K562 (cell line): ENCODE data around the gene KCNQ5. TPM values are rescaled to one million over a fixed set of nuclear protein-coding genes. Genes with fewer than 3 reads are reported as not detected.

Experiments used
- ELF2 ChIP-seq: fragments of 250-450 bp; sonication (Bioruptor Pico); IDR thresholded peaks from 2 replicates; pipeline ENCODE4 v1.5.0; 2021; ENCODE audit warnings: mild to moderate bottlenecking
- HDAC6 ChIP-seq: IDR thresholded peaks from 2 replicates; pipeline ENCODE4 v1.6.1; 2012; ENCODE audit warnings: low read depth, mild to moderate bottlenecking, control low read depth, inconsistent platforms, low read length, moderate library complexity
- NCOA6 ChIP-seq: fragments of 450-650 bp; IDR thresholded peaks from 2 replicates; pipeline ENCODE4 v1.6.1; 2017; ENCODE audit warnings: mild to moderate bottlenecking
- NFIC ChIP-seq: fragments of 450-650 bp; IDR thresholded peaks from 2 replicates; pipeline ENCODE4 v1.6.1; 2017; ENCODE audit warnings: mild to moderate bottlenecking, inconsistent platforms
- ZBED1 ChIP-seq: IDR thresholded peaks from 2 replicates; pipeline ENCODE4 v1.6.1; 2014
- ZSCAN29 ChIP-seq: fragments of 450-650 bp; IDR thresholded peaks from 2 replicates; pipeline ENCODE4 v1.6.1; 2017
- polyA plus RNA-seq, 8 experiments: library from polyadenylated mRNA; depleted of rRNA in 4 of 8; stranded (reverse) in 5 of 8; unstranded in 3 of 8; fragments of >200 nt; fragmentation: Nextera tagmentation in 2 of 8; fragmentation: Illumina TruSeq in 1 of 8; extraction: Ambion mirVana in 2 of 8; extraction: Trizol in 1 of 8; gene quantifications; 2 replicates each; pipeline versions ENCODE4 v1.2.1 to v1.2.3, GENCODE V29; 2011 to 2014; ENCODE audit warnings: inconsistent platforms in 1 of 8, missing spikeins in 1 of 8
- total RNA-seq, 7 experiments: library from RNA; depleted of rRNA in 6 of 7; stranded (reverse); fragments of >200 nt in 6 of 7; fragmentation: Illumina TruSeq in 2 of 7; extraction: Trizol in 2 of 7; gene quantifications; 2 replicates each; pipeline versions ENCODE4 v1.2.1 to v1.2.3, GENCODE V29; 2011 to 2021; ENCODE audit warnings: low replicate concordance in 1 of 7
- TF ChIP-seq, protein P1 (sequence below): fragments of 450-650 bp; IDR thresholded peaks from 2 replicates; pipeline ENCODE4 v1.6.1; 2016; ENCODE audit warnings: borderline replicate concordance
- TF ChIP-seq, protein P2 (sequence below): sonication (generic); formaldehyde crosslinking; IDR thresholded peaks from 2 replicates; pipeline ENCODE4 v1.8.1; 2023; ENCODE audit warnings: mild to moderate bottlenecking, missing genetic modification reagents
- TF ChIP-seq, protein P3 (sequence below): fragments of 450-650 bp; formaldehyde crosslinking; conservative IDR thresholded peaks from 2 replicates; pipeline ENCODE4 v1.4.0; 2022; ENCODE audit warnings: mild to moderate bottlenecking, missing genetic modification characterization
- TF ChIP-seq, protein P4 (sequence below): sonication (generic); formaldehyde crosslinking; IDR thresholded peaks from 2 replicates; pipeline ENCODE4 v1.8.1; 2022; ENCODE audit warnings: missing genetic modification reagents
- TF ChIP-seq, protein P5 (sequence below): fragments of 250-450 bp; sonication (Bioruptor Pico); IDR thresholded peaks from 2 replicates; pipeline ENCODE4 v1.8.0; 2021; ENCODE audit warnings: mild to moderate bottlenecking, moderate library complexity

KCNQ5 gene
- total and polyA plus RNA-seq, 9 of the 15 experiments (the other 6 are each of a cell fraction or from before 2014, with no cell fraction given) = 0.31 to 5.9 (median 2.6) TPM

DNA sequence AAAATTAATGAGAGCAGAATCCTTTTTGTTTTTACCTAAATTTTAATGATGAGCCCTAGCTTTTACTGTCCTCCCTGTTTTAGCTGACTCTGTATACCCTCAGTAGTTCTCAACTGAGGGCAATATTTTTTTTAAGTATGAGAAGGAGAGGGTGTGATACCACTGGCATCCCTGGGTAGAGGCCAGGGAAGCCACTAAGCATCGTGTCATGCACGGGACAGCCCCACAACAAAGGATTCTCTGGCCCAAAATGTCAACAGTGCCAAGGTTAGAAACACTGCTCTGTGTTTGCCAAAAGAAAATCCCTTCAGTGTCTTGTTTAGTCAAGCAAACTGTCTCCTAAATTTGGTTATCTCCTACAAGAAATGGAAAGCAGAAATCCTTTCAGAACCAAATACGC lies 210.4 kb downstream of the KCNQ5 start (continued):
- TF ChIP-seq NFIC (no peak), ELF2 (CRISPR knock-in tag) (no peak), ZSCAN29 (no peak), HDAC6 (no peak), NCOA6 (no peak), ZBED1 (no peak)
- TF ChIP-seq, protein P1, sequence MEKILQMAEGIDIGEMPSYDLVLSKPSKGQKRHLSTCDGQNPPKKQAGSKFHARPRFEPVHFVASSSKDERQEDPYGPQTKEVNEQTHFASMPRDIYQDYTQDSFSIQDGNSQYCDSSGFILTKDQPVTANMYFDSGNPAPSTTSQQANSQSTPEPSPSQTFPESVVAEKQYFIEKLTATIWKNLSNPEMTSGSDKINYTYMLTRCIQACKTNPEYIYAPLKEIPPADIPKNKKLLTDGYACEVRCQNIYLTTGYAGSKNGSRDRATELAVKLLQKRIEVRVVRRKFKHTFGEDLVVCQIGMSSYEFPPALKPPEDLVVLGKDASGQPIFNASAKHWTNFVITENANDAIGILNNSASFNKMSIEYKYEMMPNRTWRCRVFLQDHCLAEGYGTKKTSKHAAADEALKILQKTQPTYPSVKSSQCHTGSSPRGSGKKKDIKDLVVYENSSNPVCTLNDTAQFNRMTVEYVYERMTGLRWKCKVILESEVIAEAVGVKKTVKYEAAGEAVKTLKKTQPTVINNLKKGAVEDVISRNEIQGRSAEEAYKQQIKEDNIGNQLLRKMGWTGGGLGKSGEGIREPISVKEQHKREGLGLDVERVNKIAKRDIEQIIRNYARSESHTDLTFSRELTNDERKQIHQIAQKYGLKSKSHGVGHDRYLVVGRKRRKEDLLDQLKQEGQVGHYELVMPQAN = no peak
- TF ChIP-seq, protein P2, sequence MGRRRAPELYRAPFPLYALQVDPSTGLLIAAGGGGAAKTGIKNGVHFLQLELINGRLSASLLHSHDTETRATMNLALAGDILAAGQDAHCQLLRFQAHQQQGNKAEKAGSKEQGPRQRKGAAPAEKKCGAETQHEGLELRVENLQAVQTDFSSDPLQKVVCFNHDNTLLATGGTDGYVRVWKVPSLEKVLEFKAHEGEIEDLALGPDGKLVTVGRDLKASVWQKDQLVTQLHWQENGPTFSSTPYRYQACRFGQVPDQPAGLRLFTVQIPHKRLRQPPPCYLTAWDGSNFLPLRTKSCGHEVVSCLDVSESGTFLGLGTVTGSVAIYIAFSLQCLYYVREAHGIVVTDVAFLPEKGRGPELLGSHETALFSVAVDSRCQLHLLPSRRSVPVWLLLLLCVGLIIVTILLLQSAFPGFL = no peak
- TF ChIP-seq, protein P3, sequence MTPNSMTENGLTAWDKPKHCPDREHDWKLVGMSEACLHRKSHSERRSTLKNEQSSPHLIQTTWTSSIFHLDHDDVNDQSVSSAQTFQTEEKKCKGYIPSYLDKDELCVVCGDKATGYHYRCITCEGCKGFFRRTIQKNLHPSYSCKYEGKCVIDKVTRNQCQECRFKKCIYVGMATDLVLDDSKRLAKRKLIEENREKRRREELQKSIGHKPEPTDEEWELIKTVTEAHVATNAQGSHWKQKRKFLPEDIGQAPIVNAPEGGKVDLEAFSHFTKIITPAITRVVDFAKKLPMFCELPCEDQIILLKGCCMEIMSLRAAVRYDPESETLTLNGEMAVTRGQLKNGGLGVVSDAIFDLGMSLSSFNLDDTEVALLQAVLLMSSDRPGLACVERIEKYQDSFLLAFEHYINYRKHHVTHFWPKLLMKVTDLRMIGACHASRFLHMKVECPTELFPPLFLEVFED = no peak
- TF ChIP-seq, protein P4, sequence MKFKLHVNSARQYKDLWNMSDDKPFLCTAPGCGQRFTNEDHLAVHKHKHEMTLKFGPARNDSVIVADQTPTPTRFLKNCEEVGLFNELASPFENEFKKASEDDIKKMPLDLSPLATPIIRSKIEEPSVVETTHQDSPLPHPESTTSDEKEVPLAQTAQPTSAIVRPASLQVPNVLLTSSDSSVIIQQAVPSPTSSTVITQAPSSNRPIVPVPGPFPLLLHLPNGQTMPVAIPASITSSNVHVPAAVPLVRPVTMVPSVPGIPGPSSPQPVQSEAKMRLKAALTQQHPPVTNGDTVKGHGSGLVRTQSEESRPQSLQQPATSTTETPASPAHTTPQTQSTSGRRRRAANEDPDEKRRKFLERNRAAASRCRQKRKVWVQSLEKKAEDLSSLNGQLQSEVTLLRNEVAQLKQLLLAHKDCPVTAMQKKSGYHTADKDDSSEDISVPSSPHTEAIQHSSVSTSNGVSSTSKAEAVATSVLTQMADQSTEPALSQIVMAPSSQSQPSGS (CRISPR knock-in tag) = no peak
- TF ChIP-seq, protein P5, sequence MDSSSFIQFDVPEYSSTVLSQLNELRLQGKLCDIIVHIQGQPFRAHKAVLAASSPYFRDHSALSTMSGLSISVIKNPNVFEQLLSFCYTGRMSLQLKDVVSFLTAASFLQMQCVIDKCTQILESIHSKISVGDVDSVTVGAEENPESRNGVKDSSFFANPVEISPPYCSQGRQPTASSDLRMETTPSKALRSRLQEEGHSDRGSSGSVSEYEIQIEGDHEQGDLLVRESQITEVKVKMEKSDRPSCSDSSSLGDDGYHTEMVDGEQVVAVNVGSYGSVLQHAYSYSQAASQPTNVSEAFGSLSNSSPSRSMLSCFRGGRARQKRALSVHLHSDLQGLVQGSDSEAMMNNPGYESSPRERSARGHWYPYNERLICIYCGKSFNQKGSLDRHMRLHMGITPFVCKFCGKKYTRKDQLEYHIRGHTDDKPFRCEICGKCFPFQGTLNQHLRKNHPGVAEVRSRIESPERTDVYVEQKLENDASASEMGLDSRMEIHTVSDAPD (CRISPR knock-in tag) = no peak
